Aorta (tissue), 5 donors: ENCODE data around the gene CDC42BPB. TPM values are rescaled to one million over a fixed set of nuclear protein-coding genes. Genes with fewer than 3 reads are reported as not detected.
A peak's percentile ranks its signal among the peaks of the same experiment; 100 is the strongest.

Experiments used
- ATAC-seq: fragments of 200-7000 bp; cut with Tn5 transposase; one replicate; pipeline ENCODE4 v1.9.1; 2022; ENCODE audit warnings: moderate library complexity; ENCODE audit not compliant: low FRiP score
- DNase-seq, 2 donors: peaks; one replicate each; pipeline ENCODE4 v3.0.0-alpha.2; 2020
- H3K27ac ChIP-seq, 2 donors: one replicate each; pipeline ENCODE4 v1.5.1; 2013; ENCODE audit warnings: low read length in 2 of 2, mild to moderate bottlenecking in 2 of 2, moderate library complexity in 2 of 2, control low read depth in 1 of 2, inconsistent platforms in 1 of 2, low read depth in 1 of 2
- H3K27me3 ChIP-seq, 2 donors: one replicate each; pipeline ENCODE4 v1.6.1; 2013; ENCODE audit warnings: control low read depth in 1 of 2, low read length in 1 of 2, mild to moderate bottlenecking in 1 of 2, moderate library complexity in 1 of 2; ENCODE audit not compliant: insufficient read depth in 2 of 2, control insufficient read depth in 1 of 2
- H3K36me3 ChIP-seq, 2 donors: one replicate each; pipeline ENCODE4 v1.6.1; 2013; ENCODE audit warnings: control low read depth in 1 of 2, low read length in 1 of 2, mild to moderate bottlenecking in 1 of 2; ENCODE audit not compliant: insufficient read depth in 2 of 2, control insufficient read depth in 1 of 2
- H3K4me1 ChIP-seq, 2 donors: one replicate each; pipeline ENCODE4 v1.6.1; 2013; ENCODE audit warnings: low read length in 2 of 2, control low read depth in 1 of 2, mild to moderate bottlenecking in 1 of 2, moderate library complexity in 1 of 2; ENCODE audit not compliant: insufficient read depth in 2 of 2, control insufficient read depth in 1 of 2
- H3K4me3 ChIP-seq, 2 donors: one replicate each; pipeline ENCODE4 v1.5.1; 2013; ENCODE audit warnings: low read length in 2 of 2, control low read depth in 1 of 2, mild to moderate bottlenecking in 1 of 2
- H3K9me3 ChIP-seq: one replicate; pipeline ENCODE4 v1.6.1; 2013; ENCODE audit warnings: mild to moderate bottlenecking, low read length; ENCODE audit not compliant: control insufficient read depth
- WGBS, 2 donors: extraction: QIAGEN DNeasy Blood & Tissue Kit; methylation state at CpG; one replicate each; pipeline ENCODE4 v1.1.7; 2013; 5-methylcytosine and 5-hydroxymethylcytosine counted together
- intact Hi-C, 2 donors: fragments of 100-400 bp; cut with DNase I; formaldehyde crosslinking; loops; one replicate each; pipeline versions ENCODE4 v1.14.2 to v1.15.0; 2022
- polyA plus RNA-seq, 2 donors: library from polyadenylated mRNA; stranded (reverse); fragments of 200-250 nt; gene quantifications; one replicate each; pipeline ENCODE4 v1.2.3, GENCODE V29; 2013
- total RNA-seq, 2 donors: library from RNA; stranded (reverse); fragmentation: NEBNext Ultra II Directional; extraction: Animal tissue kit (Norgen Biotek cat#: 25700); gene quantifications; one replicate each; pipeline ENCODE4 v1.2.1, GENCODE V29; 2021
- donor health status: healthy with polysubstance abuse.
- donor health status: Bipolar disorder and iron deficiency.
- donor health status: DM: no; HTN: no; CAD: no.
- donor health status: DM: no; HTN: no; CAD: no.
- donor health status: DM: yes; HTN: yes; CAD: no.

The CDC42BPB gene
- total and polyA plus RNA-seq, 4 donors = 18.4 to 101 (median 63.8) TPM

DNA sequence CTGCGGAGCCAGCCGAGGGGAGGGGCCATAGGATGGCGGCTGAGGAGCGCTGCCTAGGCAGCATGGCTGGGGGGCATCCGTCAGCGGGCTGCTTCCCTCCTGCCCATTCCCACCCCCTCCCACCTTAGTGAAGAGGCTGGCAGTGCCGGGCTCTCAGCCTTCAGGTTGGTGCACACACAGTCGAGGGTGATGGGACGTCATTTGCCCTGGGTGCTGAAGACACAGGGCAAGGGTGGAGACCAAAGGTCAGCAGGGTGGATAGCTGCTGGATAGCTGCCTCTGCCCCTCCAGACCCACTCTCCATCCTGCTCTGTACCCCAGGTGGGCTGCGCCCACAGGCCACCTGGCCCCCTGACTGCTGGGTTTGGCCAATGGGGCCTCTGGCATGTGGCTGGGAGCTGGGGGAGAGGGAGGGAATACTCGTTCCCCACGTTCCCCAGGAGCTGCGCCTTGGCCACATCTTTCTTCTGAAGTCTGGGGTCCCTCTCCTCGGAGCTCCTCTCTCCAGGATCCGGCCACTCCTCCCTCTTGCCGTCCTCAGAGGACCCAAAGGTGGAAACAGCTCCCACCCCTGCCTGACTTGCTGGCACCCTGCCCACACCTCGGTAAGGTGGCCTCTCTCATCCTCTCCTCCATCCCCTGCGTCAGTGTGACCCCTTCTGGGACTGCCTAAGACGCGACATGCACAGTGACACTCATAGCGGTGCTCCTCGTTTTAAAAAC is 11.2 kb upstream of the CDC42BPB start:
- H3K36me3 ChIP-seq = no peaks in the 10 kb centered on the region
- intact Hi-C loops = no loop called here
- DNase-seq = peak in 1 of 2 donors; percentile 39
- H3K27me3 ChIP-seq = no peaks in the 10 kb centered on the region
- 67 to 76% methylated on average over 22 of the region's 22 CpGs for WGBS, 2 donors
- H3K4me1 ChIP-seq = no peaks in the 10 kb centered on the region
- no peak overlapping the region for H3K4me3 ChIP-seq
- H3K27ac ChIP-seq = no peak overlapping the region
- no peaks in the 10 kb centered on the region for H3K9me3 ChIP-seq
- no peak for ATAC-seq

DNA sequence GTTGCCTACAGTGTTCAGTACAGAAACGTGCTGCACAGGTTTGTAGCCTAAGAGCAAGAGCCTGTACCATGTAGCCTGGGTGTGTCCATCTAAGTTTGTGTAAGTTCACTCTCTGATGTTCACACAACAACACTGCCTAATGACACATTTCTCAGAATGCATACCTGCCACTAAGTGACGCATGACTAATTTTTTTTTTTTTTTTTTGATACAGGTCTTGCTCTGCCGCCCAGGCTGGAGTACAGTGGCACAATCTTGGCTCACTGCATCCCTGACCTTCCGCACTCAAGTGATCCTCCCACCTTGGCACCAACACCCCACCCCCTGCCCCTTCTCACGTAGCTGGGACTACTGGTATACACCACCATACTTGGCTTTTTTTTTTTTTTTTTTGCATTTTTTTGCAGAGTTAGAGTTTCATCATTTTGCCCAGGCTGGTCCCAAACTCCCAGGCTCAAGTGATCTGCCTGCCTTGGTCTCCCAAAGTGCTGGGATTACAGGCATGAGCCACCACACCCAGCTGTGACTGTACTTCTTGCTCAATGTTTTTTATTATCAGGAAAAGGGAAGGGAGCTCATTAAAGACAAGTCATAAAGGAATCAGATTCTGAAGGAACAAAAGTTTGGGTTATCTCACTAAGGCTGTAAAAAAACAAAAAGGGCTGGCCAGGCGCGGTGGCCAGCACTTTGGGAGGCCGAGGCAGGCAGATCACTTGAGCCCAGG is 10.0 kb upstream of the CDC42BPB start:
- no peaks in the 10 kb centered on the region for H3K36me3 ChIP-seq
- H3K9me3 ChIP-seq = no peaks in the 10 kb centered on the region
- H3K27me3 ChIP-seq = no peaks in the 10 kb centered on the region
- 70 to 74% methylated on average over 8 of the region's 8 CpGs for WGBS, 2 donors
- H3K4me1 ChIP-seq = no peaks in the 10 kb centered on the region
- intact Hi-C loops = no loop called here
- H3K27ac ChIP-seq = no peak overlapping the region
- peak in 1 of 2 donors; percentile 46 for DNase-seq
- H3K4me3 ChIP-seq = no peak overlapping the region
- peak; percentile 57 for ATAC-seq

DNA sequence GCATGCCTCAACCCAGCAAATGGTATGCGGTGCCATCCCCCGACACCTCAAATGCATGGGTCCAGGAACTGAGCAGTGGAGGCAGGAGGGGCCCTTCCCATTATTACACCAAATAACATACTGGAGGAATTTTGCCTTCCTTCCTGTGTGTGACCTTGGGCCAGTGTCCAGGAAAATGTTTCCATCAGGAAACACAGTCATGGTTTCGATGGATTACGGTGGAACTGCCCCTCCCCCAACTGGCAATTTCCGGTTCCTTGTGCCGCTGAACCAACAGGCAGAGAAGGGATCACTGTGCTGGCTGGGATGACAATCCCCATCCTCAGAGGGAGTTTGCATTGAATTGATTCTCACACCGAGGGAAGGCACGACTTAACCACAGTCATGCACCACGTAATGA is 9.1 kb upstream of the CDC42BPB start:
- Histone ChIP-seq H3K4me1 (no peaks in the 10 kb centered on the region), H3K4me3 (no peak overlapping the region), H3K27me3 (no peaks in the 10 kb centered on the region), H3K27ac (no peak overlapping the region), H3K36me3 (no peaks in the 10 kb centered on the region), H3K9me3 (no peaks in the 10 kb centered on the region)
- intact Hi-C loops = no loop called here
- DNase-seq (no peak), ATAC-seq (no peak)
- WGBS, 2 donors = 70 to 76% methylated on average over 9 of the region's 9 CpGs

DNA sequence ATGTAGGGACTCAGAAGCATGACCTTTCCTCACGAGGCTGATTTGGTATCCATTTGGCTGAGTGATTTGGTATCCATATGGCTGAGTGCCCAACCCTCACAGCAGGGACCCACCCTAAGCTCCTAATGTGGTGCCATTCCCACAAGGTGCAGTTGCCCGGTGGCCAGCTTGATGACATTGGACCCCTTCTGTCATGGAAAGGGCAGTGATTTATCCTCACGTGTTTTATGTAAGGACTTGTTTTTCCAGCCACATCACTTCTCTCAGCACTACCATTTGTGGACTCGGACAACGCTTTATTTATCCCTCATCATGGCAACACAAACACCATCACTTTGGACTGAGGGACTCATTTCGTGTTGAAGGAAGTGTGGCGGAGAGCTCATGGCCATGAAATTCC is 8.5 kb upstream of the CDC42BPB start:
- Histone ChIP-seq H3K4me3 (no peak overlapping the region), H3K27ac (no peak overlapping the region), H3K36me3 (no peaks in the 10 kb centered on the region), H3K27me3 (no peaks in the 10 kb centered on the region), H3K9me3 (no peaks in the 10 kb centered on the region), H3K4me1 (no peaks in the 10 kb centered on the region)
- 67 to 74% methylated on average over 7 of the region's 7 CpGs for WGBS, 2 donors
- no peak for ATAC-seq
- intact Hi-C loops = no loop called here
- DNase-seq = no peak

DNA sequence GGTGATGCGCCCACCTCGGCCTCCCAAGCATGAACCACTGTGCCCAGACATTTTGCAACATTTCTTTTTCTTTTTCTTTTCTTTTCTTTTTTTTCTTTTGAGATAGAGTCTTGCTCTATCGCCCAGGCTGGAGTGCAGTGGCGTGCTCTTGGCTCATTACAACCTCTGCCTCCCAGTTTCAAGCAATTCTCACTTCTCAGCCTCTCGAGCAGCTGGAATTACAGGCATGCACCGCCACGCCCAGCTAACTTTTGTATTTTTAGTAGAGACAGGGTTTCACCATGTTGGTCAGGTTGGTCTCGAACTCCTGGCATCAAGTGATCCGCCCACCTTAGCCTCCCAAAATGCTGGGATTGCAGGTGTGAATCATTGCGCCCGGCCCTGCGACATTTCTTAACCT is 7.6 kb upstream of the CDC42BPB start:
- no peak overlapping the region for H3K4me3 ChIP-seq
- no peak for ATAC-seq
- no peaks in the 10 kb centered on the region for H3K36me3 ChIP-seq
- H3K4me1 ChIP-seq = no peaks in the 10 kb centered on the region
- H3K27ac ChIP-seq = no peak overlapping the region
- DNase-seq = no peak
- no peaks in the 10 kb centered on the region for H3K9me3 ChIP-seq
- H3K27me3 ChIP-seq = no peaks in the 10 kb centered on the region
- intact Hi-C loops = no loop called here
- 92 to 94% methylated on average over 12 of the region's 12 CpGs for WGBS, 2 donors

DNA sequence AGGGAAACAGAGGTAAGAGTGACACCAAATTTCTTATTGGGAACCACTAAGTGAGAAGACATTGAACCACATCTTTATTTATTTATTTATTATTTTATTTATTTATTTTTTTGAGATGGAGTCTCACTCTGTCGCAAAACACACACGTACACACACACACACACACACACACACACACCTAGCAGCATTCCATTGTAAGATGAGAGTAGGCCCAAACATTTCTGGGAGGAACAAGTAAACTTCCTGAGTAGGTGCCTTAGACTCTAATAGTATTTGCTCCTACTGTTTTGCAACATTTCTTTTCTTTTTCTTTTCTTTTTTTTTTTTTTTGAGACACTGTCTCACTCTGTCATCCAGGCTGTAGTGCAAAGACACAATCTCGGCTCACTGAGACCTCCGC is 7.1 kb upstream of the CDC42BPB start:
- intact Hi-C loops = no loop called here
- no peaks in the 10 kb centered on the region for H3K36me3 ChIP-seq
- DNase-seq (no peak), ATAC-seq (no peak)
- H3K4me1 ChIP-seq = no peaks in the 10 kb centered on the region
- H3K9me3 ChIP-seq = no peaks in the 10 kb centered on the region
- H3K27ac ChIP-seq = no peak overlapping the region
- no peak overlapping the region for H3K4me3 ChIP-seq
- no peaks in the 10 kb centered on the region for H3K27me3 ChIP-seq
- WGBS, 2 donors = 90 to 93% methylated on average over 4 of the region's 4 CpGs

DNA sequence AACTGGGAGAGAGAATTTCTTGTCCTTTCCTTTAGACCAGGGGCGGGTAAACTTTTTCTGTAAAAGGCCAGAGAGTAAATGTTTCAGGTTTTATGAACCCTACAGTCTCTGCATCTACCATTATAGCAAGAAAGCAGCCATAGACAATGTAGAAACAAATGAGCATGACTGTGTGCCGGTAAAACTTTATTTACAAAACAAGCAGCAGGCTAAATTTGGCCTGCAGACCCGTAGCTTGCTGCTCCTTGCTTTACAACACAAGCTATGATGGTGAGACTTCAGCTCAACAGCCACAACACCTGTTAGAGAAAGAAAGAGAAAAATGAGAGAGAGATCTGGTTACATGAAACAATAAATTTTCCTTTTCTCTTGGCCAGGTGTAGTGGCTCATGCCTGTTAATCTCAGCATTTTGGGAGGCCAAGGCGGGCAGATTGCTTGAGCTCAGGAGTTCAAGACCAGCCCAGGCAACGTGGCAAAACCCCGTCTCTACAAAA is 4.2 kb upstream of the CDC42BPB start:
- Histone ChIP-seq H3K9me3 (no peaks in the 10 kb centered on the region), H3K27me3 (no peaks in the 10 kb centered on the region), H3K4me1 (no peaks in the 10 kb centered on the region), H3K36me3 (no peaks in the 10 kb centered on the region), H3K27ac (no peak overlapping the region), H3K4me3 (no peak overlapping the region)
- ATAC-seq (no peak), DNase-seq (no peak)
- intact Hi-C loops = no loop called here
- 78 to 79% methylated on average over 6 of the region's 6 CpGs for whole genome bisulfite sequencing, 2 donors

DNA sequence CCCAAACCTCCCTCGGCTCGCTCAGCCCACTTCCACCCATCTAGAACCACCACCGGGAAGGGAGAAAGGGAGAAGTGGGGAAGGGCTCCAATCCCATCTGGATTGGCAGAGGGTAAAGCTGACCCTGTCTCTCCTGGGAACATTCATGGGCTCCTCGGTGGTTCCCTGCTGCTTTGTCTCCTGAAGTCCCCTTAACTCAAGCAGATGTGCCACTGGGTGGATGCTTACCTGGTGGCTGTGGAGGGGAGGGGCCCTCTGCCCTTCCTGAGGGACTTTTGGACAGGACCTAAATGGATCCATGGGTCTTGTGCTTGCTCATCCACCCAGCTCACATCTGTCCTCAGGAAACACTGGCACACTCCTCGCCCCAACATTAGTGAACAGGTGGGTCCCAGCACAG is 2.2 kb upstream of the CDC42BPB start:
- no peaks in the 10 kb centered on the region for H3K27me3 ChIP-seq
- intact Hi-C loops = no loop called here
- no peaks in the 10 kb centered on the region for H3K9me3 ChIP-seq
- no peak for DNase-seq
- no peaks in the 10 kb centered on the region for H3K36me3 ChIP-seq
- no peak for ATAC-seq
- 89 to 91% methylated on average over 4 to 5 of the region's 5 CpGs for WGBS, 2 donors
- no peak overlapping the region for H3K27ac ChIP-seq
- H3K4me3 ChIP-seq = no peak overlapping the region
- H3K4me1 ChIP-seq = no peaks in the 10 kb centered on the region
